ENCODE results near the gene GALE.

- no peak for TF ChIP-seq POLR2AphosphoS5 (IDR thresholded peaks at IDR 0.05; ENCODE audit: low read depth, low read length)
- TF ChIP-seq POLR2A (IDR thresholded peaks at IDR 0.05; ENCODE audit: low read depth, low read length) = no peak
Observed at GRCh38 chr1:23772049-23772853, 28.3 kb downstream of the GALE start.
